ENCODE measurements around the gene DHX8. TPM values are rescaled to one million over a fixed set of nuclear protein-coding genes. Genes with fewer than 3 reads are reported as not detected.
A peak's percentile ranks its signal among the peaks of the same experiment; 100 is the strongest.

DHX8 gene
- total and polyA plus RNA-seq, 2 donors: 33.6 to 42.2 TPM

DNA sequence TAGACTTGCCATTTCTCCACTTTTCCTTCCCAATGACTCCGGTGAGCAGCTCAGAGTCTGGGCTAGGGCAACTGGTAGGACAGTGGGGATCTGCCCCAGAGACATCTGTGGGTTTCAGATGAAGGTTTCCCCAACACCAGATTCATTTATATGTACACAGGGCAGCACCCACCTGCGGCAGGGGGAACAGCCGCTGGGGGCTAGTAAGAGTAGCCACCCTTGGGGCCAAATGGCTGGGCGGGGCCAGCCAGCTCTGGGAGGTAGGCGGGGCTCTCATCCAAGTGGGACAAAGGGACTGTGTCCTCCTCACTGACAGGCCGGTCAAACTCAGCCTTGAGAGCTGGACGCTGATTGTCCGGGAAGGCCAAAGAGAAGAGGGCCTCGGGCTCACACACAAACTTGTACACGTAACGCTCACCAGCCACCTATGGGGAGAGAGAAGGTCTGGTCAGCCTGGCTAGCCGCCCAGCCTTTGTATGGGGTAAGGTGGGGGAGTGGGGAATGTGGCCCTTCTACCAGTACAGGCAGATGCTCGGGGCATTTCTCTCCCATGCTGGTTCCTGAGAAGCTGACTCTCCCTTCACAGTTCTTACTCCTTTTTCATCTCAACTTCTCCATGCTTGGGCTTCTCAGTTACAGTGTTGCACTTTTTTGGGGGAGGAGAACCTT is 44.7 kb downstream of the DHX8 start:
- Histone ChIP-seq H3K36me3 (ENCODE audit: control insufficient read depth in 2 of 2, insufficient read depth in 2 of 2, low read length in 1 of 2) (peaks cover 46 to 50% of the 10 kb centered on the region in 2 donors), H3K27me3 (ENCODE audit: control insufficient read depth in 2 of 2, insufficient read depth in 1 of 2, low read length in 1 of 2) (no peaks in the 10 kb centered on the region), H3K4me3 (ENCODE audit: low read length in 2 of 2) (no peak overlapping the region), H3K27ac (ENCODE audit: low read depth in 1 of 2, low read length in 1 of 2) (no peak overlapping the region), H3K9me3 (ENCODE audit: control insufficient read depth in 2 of 2, insufficient read depth in 1 of 2, low read length in 1 of 2) (no peaks in the 10 kb centered on the region), H3K4me1 (ENCODE audit: control insufficient read depth in 2 of 2, insufficient read depth in 2 of 2, low read length in 2 of 2) (peaks cover 0 to 7% of the 10 kb centered on the region in 2 donors)
- DNase-seq (ENCODE audit: low read depth in 6 of 9, low spot score in 9 of 9): no peak
- 98% methylated on average over 13 of the region's 13 CpGs for WGBS

DNA sequence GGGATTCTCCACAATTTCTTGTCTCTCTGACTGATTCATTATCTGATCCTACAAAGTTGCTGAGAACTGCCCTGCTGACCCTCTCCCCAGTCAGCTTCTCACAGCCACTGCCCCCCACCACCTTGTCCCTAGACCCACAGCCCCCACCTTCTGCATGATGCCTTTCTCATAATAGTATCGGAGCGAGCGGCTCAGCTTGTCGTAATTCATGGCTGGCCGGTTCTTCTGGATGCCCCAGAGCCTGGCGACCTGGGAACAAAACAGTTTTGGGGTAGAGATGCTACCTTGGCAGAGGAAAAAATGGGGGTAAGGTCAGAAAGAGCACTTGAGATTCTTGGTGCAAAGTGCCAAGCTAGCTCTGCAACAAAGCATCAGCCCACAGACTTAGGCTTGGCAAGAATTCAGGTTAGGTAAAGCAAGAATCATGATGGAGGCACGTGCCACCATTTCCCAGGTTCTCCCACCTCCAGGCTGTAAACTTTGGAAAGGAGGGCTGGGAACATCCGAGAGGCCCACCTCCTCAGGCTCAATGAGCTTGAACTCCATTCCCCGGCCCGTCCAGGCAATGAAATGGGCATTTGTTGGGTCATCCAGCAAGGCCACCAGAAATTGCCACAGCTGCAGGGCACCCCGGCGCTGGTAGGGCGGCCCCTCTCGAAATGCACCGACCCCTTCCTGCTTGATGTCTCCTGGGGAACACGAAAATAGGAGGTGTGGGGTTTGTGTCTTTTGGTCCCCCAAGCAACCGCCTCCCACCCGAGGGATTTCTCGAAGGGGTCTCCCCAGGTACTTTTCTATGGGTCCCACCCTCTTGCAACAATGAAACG is 45.4 kb downstream of the DHX8 start:
- no peak overlapping the region for H3K27ac ChIP-seq (ENCODE audit: low read depth in 1 of 2, low read length in 1 of 2)
- no peaks in the 10 kb centered on the region for H3K27me3 ChIP-seq (ENCODE audit: control insufficient read depth in 2 of 2, insufficient read depth in 1 of 2, low read length in 1 of 2)
- WGBS: 96% methylated on average over 20 of the region's 20 CpGs
- peaks cover 0 to 7% of the 10 kb centered on the region in 2 donors for H3K4me1 ChIP-seq (ENCODE audit: control insufficient read depth in 2 of 2, insufficient read depth in 2 of 2, low read length in 2 of 2)
- peaks cover 38 to 43% of the 10 kb centered on the region in 2 donors for H3K36me3 ChIP-seq (ENCODE audit: control insufficient read depth in 2 of 2, insufficient read depth in 2 of 2, low read length in 1 of 2)
- H3K4me3 ChIP-seq (ENCODE audit: low read length in 2 of 2): no peak overlapping the region
- no peak for DNase-seq (ENCODE audit: low read depth in 6 of 9, low spot score in 9 of 9)
- no peaks in the 10 kb centered on the region for H3K9me3 ChIP-seq (ENCODE audit: control insufficient read depth in 2 of 2, insufficient read depth in 1 of 2, low read length in 1 of 2)

DNA sequence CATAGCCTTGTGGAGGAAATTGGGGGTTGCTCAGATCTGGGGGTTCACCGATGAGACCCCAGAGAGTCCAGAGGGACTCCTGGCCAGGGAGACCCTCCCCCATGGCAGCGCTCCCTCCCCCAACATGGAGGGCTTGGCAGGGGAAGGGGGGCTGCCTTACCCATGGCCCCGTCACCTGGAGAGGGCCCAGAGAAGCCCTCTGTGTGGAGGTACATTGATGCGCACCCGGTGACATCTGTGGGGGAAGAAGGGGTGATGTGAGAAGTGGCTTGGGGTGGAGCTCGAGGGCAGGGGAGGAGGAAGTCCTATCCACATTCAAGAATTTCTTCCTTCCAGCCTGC is 46.1 kb downstream of the DHX8 start:
- Histone ChIP-seq H3K9me3 (ENCODE audit: control insufficient read depth in 2 of 2, insufficient read depth in 1 of 2, low read length in 1 of 2) (no peaks in the 10 kb centered on the region), H3K27me3 (ENCODE audit: control insufficient read depth in 2 of 2, insufficient read depth in 1 of 2, low read length in 1 of 2) (no peaks in the 10 kb centered on the region), H3K36me3 (ENCODE audit: control insufficient read depth in 2 of 2, insufficient read depth in 2 of 2, low read length in 1 of 2) (peaks cover 31 to 36% of the 10 kb centered on the region in 2 donors), H3K27ac (ENCODE audit: low read depth in 1 of 2, low read length in 1 of 2) (no peak overlapping the region), H3K4me1 (ENCODE audit: control insufficient read depth in 2 of 2, insufficient read depth in 2 of 2, low read length in 2 of 2) (peaks cover 0 to 7% of the 10 kb centered on the region in 2 donors), H3K4me3 (ENCODE audit: low read length in 2 of 2) (no peak overlapping the region)
- WGBS: 42% methylated on average over 6 of the region's 6 CpGs
- DNase-seq (ENCODE audit: low read depth in 6 of 9, low spot score in 9 of 9): peak in 1 of 9 donors; percentile 19

DNA sequence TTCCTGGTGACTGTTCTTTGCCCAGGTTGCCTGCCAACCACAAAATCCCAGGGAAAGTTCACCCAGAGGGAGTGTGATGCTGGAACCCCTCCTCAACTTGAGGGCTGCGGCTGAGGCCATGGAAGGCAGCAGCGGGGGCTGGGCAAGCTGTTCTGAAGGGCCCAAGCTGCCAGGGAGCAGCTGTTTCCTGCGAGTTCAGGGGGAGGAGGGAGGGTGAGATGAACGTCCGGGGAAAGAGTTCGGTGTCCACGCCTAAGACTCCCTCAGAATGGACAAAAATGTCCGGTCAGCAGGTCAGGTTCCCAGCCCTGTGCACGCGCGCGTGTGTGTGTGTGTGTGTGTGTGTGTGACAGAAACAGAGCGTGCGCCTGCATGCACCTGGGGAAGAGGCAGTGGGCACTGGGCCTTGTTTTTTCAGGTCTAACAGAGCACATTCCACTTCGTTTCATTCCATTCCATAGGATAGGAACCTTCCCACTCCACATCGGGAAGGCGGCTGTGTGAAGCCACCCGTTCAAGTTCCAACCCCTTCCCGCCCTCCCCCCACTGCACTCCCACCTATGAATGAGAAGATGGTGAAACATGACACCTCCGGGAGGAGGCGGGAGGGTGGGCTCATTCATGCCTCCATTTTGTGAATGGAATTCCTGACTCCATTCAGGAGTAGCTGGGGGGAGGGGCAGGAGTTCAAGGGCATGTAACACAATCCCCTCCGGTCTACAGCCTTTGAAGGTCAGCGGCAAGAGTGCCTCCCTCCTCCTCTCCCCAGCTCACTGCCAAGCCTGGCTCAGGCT is 46.7 kb downstream of the DHX8 start:
- peak in 1 of 9 donors; percentile 9 for DNase-seq (ENCODE audit: low read depth in 6 of 9, low spot score in 9 of 9)
- no peak overlapping the region for H3K27ac ChIP-seq (ENCODE audit: low read depth in 1 of 2, low read length in 1 of 2)
- H3K9me3 ChIP-seq (ENCODE audit: control insufficient read depth in 2 of 2, insufficient read depth in 1 of 2, low read length in 1 of 2): no peaks in the 10 kb centered on the region
- peaks cover 0 to 7% of the 10 kb centered on the region in 2 donors for H3K4me1 ChIP-seq (ENCODE audit: control insufficient read depth in 2 of 2, insufficient read depth in 2 of 2, low read length in 2 of 2)
- peaks cover 25 to 30% of the 10 kb centered on the region in 2 donors for H3K36me3 ChIP-seq (ENCODE audit: control insufficient read depth in 2 of 2, insufficient read depth in 2 of 2, low read length in 1 of 2)
- no peak overlapping the region for H3K4me3 ChIP-seq (ENCODE audit: low read length in 2 of 2)
- WGBS: 58% methylated on average over 23 of the region's 23 CpGs
- no peaks in the 10 kb centered on the region for H3K27me3 ChIP-seq (ENCODE audit: control insufficient read depth in 2 of 2, insufficient read depth in 1 of 2, low read length in 1 of 2)

DNA sequence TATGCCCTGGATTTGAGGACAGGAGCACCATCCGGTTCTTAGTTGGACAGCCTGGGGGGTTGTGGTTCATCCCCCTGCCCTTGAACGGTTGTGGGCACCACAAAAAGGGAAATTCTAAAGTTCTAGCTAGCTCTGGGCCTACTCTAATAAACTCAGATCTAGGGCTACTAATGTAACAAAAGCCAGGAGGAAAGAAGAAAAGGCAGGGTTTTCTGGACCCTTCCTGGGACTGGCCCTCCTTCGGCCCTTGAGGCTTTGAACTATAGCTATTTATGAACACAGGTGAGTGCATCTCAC is 47.3 kb downstream of the DHX8 start:
- peaks cover 21 to 25% of the 10 kb centered on the region in 2 donors for H3K36me3 ChIP-seq (ENCODE audit: control insufficient read depth in 2 of 2, insufficient read depth in 2 of 2, low read length in 1 of 2)
- peaks cover 0 to 7% of the 10 kb centered on the region in 2 donors for H3K4me1 ChIP-seq (ENCODE audit: control insufficient read depth in 2 of 2, insufficient read depth in 2 of 2, low read length in 2 of 2)
- H3K9me3 ChIP-seq (ENCODE audit: control insufficient read depth in 2 of 2, insufficient read depth in 1 of 2, low read length in 1 of 2): no peaks in the 10 kb centered on the region
- H3K4me3 ChIP-seq (ENCODE audit: low read length in 2 of 2): no peak overlapping the region
- WGBS: 77% methylated on average over 3 of the region's 3 CpGs
- H3K27ac ChIP-seq (ENCODE audit: low read depth in 1 of 2, low read length in 1 of 2): no peak overlapping the region
- no peaks in the 10 kb centered on the region for H3K27me3 ChIP-seq (ENCODE audit: control insufficient read depth in 2 of 2, insufficient read depth in 1 of 2, low read length in 1 of 2)
- no peak for DNase-seq (ENCODE audit: low read depth in 6 of 9, low spot score in 9 of 9)

DNA sequence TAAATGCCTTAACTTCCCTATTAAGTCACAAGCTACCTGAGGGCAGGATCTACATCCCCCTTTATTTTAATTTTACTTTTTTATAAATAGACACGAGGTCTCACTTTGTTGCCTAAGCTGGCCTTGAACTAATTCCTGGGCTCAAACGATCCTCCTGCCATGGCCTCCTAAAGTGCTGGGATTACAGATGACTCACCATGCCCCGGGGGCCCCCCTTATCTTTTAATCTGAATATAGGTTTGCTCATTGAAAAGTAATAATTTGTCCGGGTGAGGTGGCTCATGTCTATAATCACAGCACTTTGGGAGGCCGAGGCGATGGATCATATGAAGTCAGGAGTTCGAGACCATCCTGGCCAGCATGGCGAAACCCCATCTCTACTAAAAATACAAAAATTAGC is 48.2 kb downstream of the DHX8 start:
- H3K4me1 ChIP-seq (ENCODE audit: control insufficient read depth in 2 of 2, insufficient read depth in 2 of 2, low read length in 2 of 2): peaks cover 0 to 7% of the 10 kb centered on the region in 2 donors
- H3K9me3 ChIP-seq (ENCODE audit: control insufficient read depth in 2 of 2, insufficient read depth in 1 of 2, low read length in 1 of 2): no peaks in the 10 kb centered on the region
- WGBS: 95% methylated on average over 8 of the region's 8 CpGs
- peaks cover 11 to 17% of the 10 kb centered on the region in 2 donors for H3K36me3 ChIP-seq (ENCODE audit: control insufficient read depth in 2 of 2, insufficient read depth in 2 of 2, low read length in 1 of 2)
- H3K4me3 ChIP-seq (ENCODE audit: low read length in 2 of 2): no peak overlapping the region
- H3K27me3 ChIP-seq (ENCODE audit: control insufficient read depth in 2 of 2, insufficient read depth in 1 of 2, low read length in 1 of 2): no peaks in the 10 kb centered on the region
- DNase-seq (ENCODE audit: low read depth in 6 of 9, low spot score in 9 of 9): no peak
- no peak overlapping the region for H3K27ac ChIP-seq (ENCODE audit: low read depth in 1 of 2, low read length in 1 of 2)

DNA sequence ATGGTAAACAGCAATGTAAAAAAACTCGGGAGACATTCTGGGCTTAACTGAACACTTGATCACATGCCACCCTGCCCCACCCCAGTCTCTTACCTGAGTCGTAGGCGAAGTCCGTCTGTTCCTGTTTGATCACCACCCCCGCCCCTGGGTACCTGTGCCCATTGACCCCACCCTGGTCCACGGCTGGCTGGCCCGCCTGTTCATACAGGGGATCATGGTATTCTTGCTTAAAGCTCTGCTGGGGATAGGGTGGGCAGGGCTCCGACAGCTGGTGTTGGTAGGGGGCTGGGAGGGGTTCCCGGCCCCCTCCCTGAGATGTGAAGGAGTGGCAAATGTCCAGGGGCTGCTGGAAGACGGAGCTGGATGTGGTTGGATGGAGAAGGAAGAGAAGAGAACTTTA is 48.8 kb downstream of the DHX8 start:
- H3K36me3 ChIP-seq (ENCODE audit: control insufficient read depth in 2 of 2, insufficient read depth in 2 of 2, low read length in 1 of 2): peaks cover 5 to 10% of the 10 kb centered on the region in 2 donors
- 98% methylated on average over 10 of the region's 10 CpGs for WGBS
- no peak overlapping the region for H3K27ac ChIP-seq (ENCODE audit: low read depth in 1 of 2, low read length in 1 of 2)
- H3K4me3 ChIP-seq (ENCODE audit: low read length in 2 of 2): no peak overlapping the region
- H3K9me3 ChIP-seq (ENCODE audit: control insufficient read depth in 2 of 2, insufficient read depth in 1 of 2, low read length in 1 of 2): no peaks in the 10 kb centered on the region
- peaks cover 0 to 7% of the 10 kb centered on the region in 2 donors for H3K4me1 ChIP-seq (ENCODE audit: control insufficient read depth in 2 of 2, insufficient read depth in 2 of 2, low read length in 2 of 2)
- no peaks in the 10 kb centered on the region for H3K27me3 ChIP-seq (ENCODE audit: control insufficient read depth in 2 of 2, insufficient read depth in 1 of 2, low read length in 1 of 2)
- DNase-seq (ENCODE audit: low read depth in 6 of 9, low spot score in 9 of 9): no peak

DNA sequence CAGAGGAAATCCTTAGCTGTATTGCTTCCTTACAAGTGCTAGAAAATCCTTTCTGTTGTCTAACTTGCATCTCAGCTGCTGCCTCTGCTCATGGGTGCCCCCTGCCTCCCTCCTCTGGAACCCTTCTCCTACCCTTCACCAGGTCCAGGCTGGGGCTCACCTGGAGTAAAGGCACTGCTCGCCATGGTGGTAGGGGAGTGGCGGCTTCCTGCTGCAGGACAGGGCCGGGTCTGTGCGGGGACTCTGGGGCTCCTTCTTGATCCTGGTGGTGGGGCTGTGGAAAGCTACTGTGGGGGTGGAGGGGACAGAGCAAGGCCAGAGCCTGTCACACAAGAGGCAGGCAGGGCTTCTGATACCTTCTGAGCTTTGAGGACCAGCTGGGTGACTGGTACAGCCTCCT is 49.9 kb downstream of the DHX8 start:
- no peak overlapping the region for H3K27ac ChIP-seq (ENCODE audit: low read depth in 1 of 2, low read length in 1 of 2)
- no peaks in the 10 kb centered on the region for H3K36me3 ChIP-seq (ENCODE audit: control insufficient read depth in 2 of 2, insufficient read depth in 2 of 2, low read length in 1 of 2)
- H3K4me1 ChIP-seq (ENCODE audit: control insufficient read depth in 2 of 2, insufficient read depth in 2 of 2, low read length in 2 of 2): peaks cover 0 to 7% of the 10 kb centered on the region in 2 donors
- 98% methylated on average over 4 of the region's 4 CpGs for WGBS
- no peaks in the 10 kb centered on the region for H3K9me3 ChIP-seq (ENCODE audit: control insufficient read depth in 2 of 2, insufficient read depth in 1 of 2, low read length in 1 of 2)
- no peaks in the 10 kb centered on the region for H3K27me3 ChIP-seq (ENCODE audit: control insufficient read depth in 2 of 2, insufficient read depth in 1 of 2, low read length in 1 of 2)
- H3K4me3 ChIP-seq (ENCODE audit: low read length in 2 of 2): no peak overlapping the region
- DNase-seq (ENCODE audit: low read depth in 6 of 9, low spot score in 9 of 9): no peak

DNA sequence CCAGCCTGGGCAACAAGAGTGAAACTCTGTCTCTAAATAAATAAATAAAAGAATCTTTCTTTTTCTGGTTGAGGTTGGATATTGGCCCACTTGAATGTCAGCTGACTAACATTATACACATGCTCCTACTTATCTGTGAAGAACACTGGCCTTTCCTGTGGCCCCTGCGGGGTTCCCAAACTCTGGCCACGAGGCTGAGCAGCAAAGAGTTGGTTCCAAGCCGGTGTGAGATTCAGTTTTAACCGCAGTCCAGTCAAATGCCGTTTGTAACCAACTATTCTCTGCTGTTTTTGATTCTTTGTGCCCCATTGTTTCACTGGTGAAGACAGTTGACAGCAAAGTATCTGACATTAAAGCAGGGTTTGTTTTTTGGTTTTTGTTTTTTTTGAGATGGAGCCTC is 51.1 kb downstream of the DHX8 start:
- no peak for DNase-seq (ENCODE audit: low read depth in 6 of 9, low spot score in 9 of 9)
- Histone ChIP-seq H3K27me3 (ENCODE audit: control insufficient read depth in 2 of 2, insufficient read depth in 1 of 2, low read length in 1 of 2) (peaks cover 0 to 4% of the 10 kb centered on the region in 2 donors), H3K4me1 (ENCODE audit: control insufficient read depth in 2 of 2, insufficient read depth in 2 of 2, low read length in 2 of 2) (peaks cover 0 to 5% of the 10 kb centered on the region in 2 donors), H3K27ac (ENCODE audit: low read depth in 1 of 2, low read length in 1 of 2) (no peak overlapping the region), H3K9me3 (ENCODE audit: control insufficient read depth in 2 of 2, insufficient read depth in 1 of 2, low read length in 1 of 2) (no peaks in the 10 kb centered on the region), H3K36me3 (ENCODE audit: control insufficient read depth in 2 of 2, insufficient read depth in 2 of 2, low read length in 1 of 2) (no peaks in the 10 kb centered on the region), H3K4me3 (ENCODE audit: low read length in 2 of 2) (no peak overlapping the region)
- WGBS: 96% methylated on average over 5 of the region's 5 CpGs

All from thymus (tissue), 11 donors.